Right renal cortex interstitium (tissue), 3 donors: Measurements from ENCODE around the gene GFM1. TPM values are rescaled to one million over a fixed set of nuclear protein-coding genes. Genes with fewer than 3 reads are reported as not detected.

Experiments used
- DNase-seq, 3 donors: peaks; one replicate each; pipeline ENCODE4 v3.0.0-alpha.2; 2013; ENCODE audit warnings: low read depth in 3 of 3, low spot score in 2 of 3
- polyA plus RNA-seq, 3 donors: library from polyadenylated mRNA; unstranded; fragments of 120-200 nt; gene quantifications; one replicate each; pipeline ENCODE4 v1.2.1, GENCODE V29; 2013; ENCODE audit not compliant: insufficient read length in 3 of 3

Gene GFM1
- polyA plus RNA-seq, 3 donors = 44.9 to 47.3 (median 46.7) TPM

GRCh38 chr3:158723991-158724390, 79.7 kb downstream of the GFM1 start:
- no peak for DNase-seq

- DNase-seq = no peak
Measured at GRCh38 chr3:158725348-158726011, 81.2 kb downstream of the GFM1 start.

- DNase-seq = peak in 2 of 3 donors; percentile 61 to 62
Measured at GRCh38 chr3:158727206-158728060, 83.1 kb downstream of the GFM1 start.

- DNase-seq = no peak
Measured at GRCh38 chr3:158728061-158728377, 83.7 kb downstream of the GFM1 start.

- DNase-seq = no peak
Measured at GRCh38 chr3:158728851-158729250, 84.5 kb downstream of the GFM1 start.

GRCh38 chr3:158731486-158731885, 87.2 kb downstream of the GFM1 start:
- DNase-seq = no peak

GRCh38 chr3:158731938-158732855, 87.9 kb downstream of the GFM1 start, which contains the start of gene RARRES1:
Gene RARRES1, minus strand, starts transcription at chr3:158732457. Its CDS starts 42 bp downstream, at chr3:158732415.
- DNase-seq = peak in 1 of 3 donors; percentile 54

- DNase-seq = peak in 1 of 3 donors; percentile 27
Measured at GRCh38 chr3:158732856-158733200, 88.5 kb downstream of the GFM1 start.

GRCh38 chr3:158733656-158734055, 89.3 kb downstream of the GFM1 start:
- DNase-seq = no peak

- no peak for DNase-seq
Measured at GRCh38 chr3:158735296-158736033, 91.1 kb downstream of the GFM1 start.

GRCh38 chr3:158737410-158737809, 93.1 kb downstream of the GFM1 start:
- no peak for DNase-seq

- DNase-seq = no peak
Measured at GRCh38 chr3:158737976-158738615, 93.8 kb downstream of the GFM1 start.

GRCh38 chr3:158738653-158739052, 94.3 kb downstream of the GFM1 start:
- no peak for DNase-seq

- no peak for DNase-seq
Measured at GRCh38 chr3:158739078-158739477, 94.8 kb downstream of the GFM1 start.

GRCh38 chr3:158739661-158740060, 95.3 kb downstream of the GFM1 start:
- no peak for DNase-seq

Other genes starting within 250 kb of the GFM1 start
- 10 to 100 TPM; 64.2 to 72.2 (median 66.4) TPM for gene MLF1, start 73.3 kb upstream of the GFM1 start, polyA plus RNA-seq
- 10 to 100 TPM; 28.9 to 38.1 (median 34.4) TPM for gene LXN, start 28.1 kb downstream of the GFM1 start, polyA plus RNA-seq
- gene RARRES1, start 87.9 kb downstream of the GFM1 start, polyA plus RNA-seq = 10 to 100 TPM in 2 of 3 donors, 1 to 10 TPM in 1; 9.7 to 38.8 (median 11.3) TPM
- 10 to 100 TPM; 54.7 to 57.5 (median 56.7) TPM for gene MFSD1, start 157.5 kb downstream of the GFM1 start, polyA plus RNA-seq